Caco-2 (cell line): ENCODE results near the gene DSCAML1. TPM values are rescaled to one million over a fixed set of nuclear protein-coding genes. Genes with fewer than 3 reads are reported as not detected.

Experiments used
- BruUV-seq: library from RNA; stranded (reverse); fragments of 400-500 nt; replicated peaks from 2 replicates; lab custom pipeline; 2021; lab: Mats Ljungman, UMichigan
- CTCF ChIA-PET: fragments of 300-600 bp; sonication (Branson Sonifier 250); formaldehyde crosslinking; loops from one replicate; lab custom pipeline; 2022; ENCODE audit warnings: antibody characterized with exemption; lab: Charles Lee
- POLR2A ChIA-PET: fragments of 300-600 bp; sonication (Branson Sonifier 250); formaldehyde crosslinking; loops from one replicate; lab custom pipeline; 2022; ENCODE audit warnings: antibody characterized with exemption; lab: Charles Lee
- DNase-seq, 2 experiments: peaks; one replicate each; pipeline versions ENCODE4 v3.0.0 to v3.0.0-alpha.2; 2020 to 2022
- H3K27me3 ChIP-seq: replicated peaks from 2 replicates; pipeline ENCODE4 v1.6.0; 2011; ENCODE audit warnings: low read length; ENCODE audit not compliant: control insufficient read depth, insufficient read depth
- H3K36me3 ChIP-seq: 2 replicates; pipeline ENCODE4 v1.5.1; 2011; ENCODE audit warnings: low read length; ENCODE audit not compliant: control insufficient read depth, insufficient read depth
- H3K4me1 ChIP-seq: fragments of 250-450 bp; sonication (Bioruptor Pico); 2 replicates; pipeline ENCODE4 v1.5.1; 2020; ENCODE audit warnings: mild to moderate bottlenecking
- H3K4me3 ChIP-seq: 2 replicates; pipeline ENCODE4 v1.5.1; 2011; ENCODE audit warnings: low read depth, mild to moderate bottlenecking, control low read depth, low read length
- H3K9me3 ChIP-seq: fragments of 250-450 bp; sonication (Bioruptor Pico); 2 replicates; pipeline ENCODE4 v1.5.1; 2020; ENCODE audit warnings: mild to moderate bottlenecking, moderate library complexity
- H3K27ac Mint-ChIP-seq: one replicate; pipeline ENCODE4 v1.8.0; 2022; ENCODE audit warnings: mixed read lengths; ENCODE audit not compliant: unreplicated experiment
- H3K27me3 Mint-ChIP-seq: one replicate; pipeline ENCODE4 v1.8.0; 2022; ENCODE audit warnings: mixed read lengths; ENCODE audit not compliant: insufficient read depth, unreplicated experiment
- H3K36me3 Mint-ChIP-seq: one replicate; pipeline ENCODE4 v1.8.0; 2022; ENCODE audit warnings: mild to moderate bottlenecking, mixed read lengths; ENCODE audit not compliant: insufficient read depth, unreplicated experiment
- H3K4me1 Mint-ChIP-seq: one replicate; pipeline ENCODE4 v1.8.0; 2022; ENCODE audit warnings: low read depth, mixed read lengths; ENCODE audit not compliant: unreplicated experiment
- H3K4me3 Mint-ChIP-seq: one replicate; pipeline ENCODE4 v1.8.0; 2022; ENCODE audit warnings: mild to moderate bottlenecking, moderate library complexity, mixed read lengths; ENCODE audit not compliant: unreplicated experiment
- H3K9me3 Mint-ChIP-seq: one replicate; pipeline ENCODE4 v1.8.0; 2022; ENCODE audit warnings: mixed read lengths; ENCODE audit not compliant: unreplicated experiment
- CTCF ChIP-seq, 2 experiments: fragments of 200-600 bp in 1 of 2; IDR thresholded peaks; 1 replicate in 1 of 2; 2 replicates in 1 of 2; pipeline versions ENCODE4 v1.5.1 to v1.8.0; 2011 to 2022; ENCODE audit warnings: antibody characterized with exemption in 1 of 2, control low read depth in 1 of 2, inconsistent platforms in 1 of 2, low read depth in 1 of 2, low read length in 1 of 2, mild to moderate bottlenecking in 1 of 2, moderate library complexity in 1 of 2; ENCODE audit not compliant: insufficient read depth in 1 of 2, severe bottlenecking in 1 of 2, unreplicated experiment in 1 of 2
- intact Hi-C: fragments of 100-400 bp; cut with micrococcal nuclease; formaldehyde crosslinking; loops from one replicate; pipeline ENCODE4 v1.10.0; 2022; ENCODE audit not compliant: unreplicated experiment
- total RNA-seq: library from RNA; stranded (reverse); gene quantifications from 2 replicates; pipeline ENCODE4 v1.2.3, GENCODE V29; 2022

DSCAML1 gene
- total RNA-seq, 1 experiment from 2014 or later = not detected

GRCh38 chr11:117569911-117570310 lies 227.1 kb downstream of the DSCAML1 start:
- intact Hi-C loops = no loop called here
- Histone ChIP-seq H3K9me3 (peaks cover 3% of the 10 kb centered on the region; the same call in 1 of the 2 replicates), H3K27me3 (no peaks in the 10 kb centered on the region; the same call in none of the 2 replicates), H3K36me3 (no peaks in the 10 kb centered on the region), H3K4me3 (no peak overlapping the region), H3K4me1 (no peaks in the 10 kb centered on the region)
- ChIA-PET POLR2A (no interaction called here), CTCF (no interaction called here)
- Mint-ChIP-seq H3K36me3 (no peaks in the 10 kb centered on the region), H3K4me3 (no peak overlapping the region), H3K9me3 (no peaks in the 10 kb centered on the region), H3K27ac (no peak overlapping the region), H3K27me3 (peaks cover 27% of the 10 kb centered on the region), H3K4me1 (no peaks in the 10 kb centered on the region)
- no peak for TF ChIP-seq CTCF (IDR thresholded peaks at IDR 0.05; ENCODE audit: insufficient read depth in 1 of 2, low read depth in 1 of 2, low read length in 1 of 2, severe bottlenecking in 1 of 2, unreplicated experiment in 1 of 2)
- no peak for DNase-seq
- BruUV-seq = no TSS peak

- H3K4me1 ChIP-seq = no peaks in the 10 kb centered on the region
- H3K36me3 ChIP-seq = no peaks in the 10 kb centered on the region
- Mint-ChIP-seq H3K36me3 (no peaks in the 10 kb centered on the region), H3K4me3 (no peak overlapping the region), H3K9me3 (no peaks in the 10 kb centered on the region), H3K27ac (no peak overlapping the region), H3K4me1 (no peaks in the 10 kb centered on the region), H3K27me3 (peaks cover 29% of the 10 kb centered on the region)
- H3K27me3 ChIP-seq = no peaks in the 10 kb centered on the region; the same call in none of the 2 replicates
- intact Hi-C loops = no loop called here
- peak in 1 of 2 experiments; percentile 7 for TF ChIP-seq CTCF (IDR thresholded peaks at IDR 0.05; ENCODE audit: insufficient read depth in 1 of 2, low read depth in 1 of 2, low read length in 1 of 2, severe bottlenecking in 1 of 2, unreplicated experiment in 1 of 2)
- ChIA-PET CTCF (interaction anchor here (1.0 to 1.3 kb wide), 2 partner anchors 139 to 252 kb away, joined by 4 to 6 read pairs; no protein-coding TSS in a partner anchor), POLR2A (no interaction called here)
- no peak for DNase-seq
- no TSS peak for BruUV-seq
- H3K4me3 ChIP-seq = no peak overlapping the region
- H3K9me3 ChIP-seq = peaks cover 3% of the 10 kb centered on the region; the same call in 1 of the 2 replicates
Observed at GRCh38 chr11:117565709-117566108, 231.3 kb downstream of the DSCAML1 start.

DNA sequence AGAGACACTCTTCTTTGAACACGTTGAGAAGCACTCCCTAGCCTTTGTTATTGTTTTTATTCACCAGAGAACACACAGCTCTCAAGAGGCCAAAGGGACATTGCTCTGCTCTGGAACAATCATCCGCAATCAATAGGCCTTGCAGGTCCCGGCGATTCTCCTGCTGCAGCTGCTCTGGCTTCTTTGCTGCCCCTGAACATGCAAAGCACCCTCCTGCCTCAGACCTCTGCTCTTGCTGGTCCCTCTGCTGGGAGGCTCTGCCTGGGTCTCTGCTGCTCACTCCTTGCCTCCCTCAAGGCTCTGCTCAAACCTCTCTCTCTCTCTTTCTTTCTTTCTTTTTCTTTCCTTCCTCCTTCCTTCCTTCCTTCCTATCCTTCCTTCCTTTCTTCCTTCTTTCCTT lies 232.7 kb downstream of the DSCAML1 start:
- H3K4me3 Mint-ChIP-seq = no peak overlapping the region
- H3K36me3 Mint-ChIP-seq = no peaks in the 10 kb centered on the region
- BruUV-seq = no TSS peak
- peaks cover under 1% of the 10 kb centered on the region; the same call in 1 of the 2 replicates for H3K9me3 ChIP-seq
- POLR2A ChIA-PET = no interaction called here
- no peaks in the 10 kb centered on the region for H3K9me3 Mint-ChIP-seq
- no peaks in the 10 kb centered on the region; the same call in 1 of the 2 replicates for H3K27me3 ChIP-seq
- H3K27ac Mint-ChIP-seq = no peak overlapping the region
- no peak for DNase-seq
- no peaks in the 10 kb centered on the region for H3K4me1 Mint-ChIP-seq
- no peaks in the 10 kb centered on the region for H3K36me3 ChIP-seq
- CTCF ChIA-PET = interaction anchor here (1.2 kb wide), 1 partner anchor 138 kb away, joined by 3 read pairs; no protein-coding TSS in a partner anchor
- intact Hi-C loops = no loop called here
- no peak for TF ChIP-seq CTCF (IDR thresholded peaks at IDR 0.05; ENCODE audit: insufficient read depth in 1 of 2, low read depth in 1 of 2, low read length in 1 of 2, severe bottlenecking in 1 of 2, unreplicated experiment in 1 of 2)
- no peak overlapping the region for H3K4me3 ChIP-seq
- no peaks in the 10 kb centered on the region for H3K4me1 ChIP-seq
- peaks cover 26% of the 10 kb centered on the region for H3K27me3 Mint-ChIP-seq
